T-helper 17 cell (primary cell): ENCODE measurements around the gene NDUFS8. TPM values are rescaled to one million over a fixed set of nuclear protein-coding genes. Genes with fewer than 3 reads are reported as not detected.

Experiments used
- ATAC-seq: fragments of 150-1000 bp; cut with Tn5 transposase; 2 replicates; pipeline ENCODE4 v1.10.0; 2021; ENCODE audit warnings: mild to moderate bottlenecking, moderate library complexity
- DNase-seq, 3 donors: peaks; one replicate each; pipeline versions ENCODE4 v3.0.0 to v3.0.0-alpha.2; 2020 to 2021
- H3K9me3 ChIP-seq: one replicate; pipeline ENCODE4 v1.7.0; 2013; ENCODE audit warnings: low read length, mild to moderate bottlenecking; ENCODE audit not compliant: control insufficient read depth, poor library complexity, severe bottlenecking
- H3K27ac Mint-ChIP-seq: one replicate; pipeline ENCODE4 v1.8.0; 2022; ENCODE audit warnings: mild to moderate bottlenecking, moderate library complexity, mixed read lengths
- H3K27me3 Mint-ChIP-seq: one replicate; pipeline ENCODE4 v1.8.0; 2022; ENCODE audit warnings: mixed read lengths
- H3K36me3 Mint-ChIP-seq: one replicate; pipeline ENCODE4 v1.8.0; 2022; ENCODE audit warnings: low read depth, mixed read lengths
- H3K4me1 Mint-ChIP-seq: one replicate; pipeline ENCODE4 v1.8.0; 2022; ENCODE audit warnings: mild to moderate bottlenecking, mixed read lengths
- H3K4me3 Mint-ChIP-seq: one replicate; pipeline ENCODE4 v1.8.0; 2022; ENCODE audit warnings: mild to moderate bottlenecking, moderate library complexity, mixed read lengths
- total RNA-seq, 4 donors: library from RNA in 2 of 4; stranded (reverse) in 2 of 4; gene quantifications; one replicate each; pipeline ENCODE4 v1.2.3 and lab custom pipeline; 2022 to 2026

Gene NDUFS8
- total RNA-seq, 2 donors from 2014 or later = 59.5 to 64.2 TPM

DNA sequence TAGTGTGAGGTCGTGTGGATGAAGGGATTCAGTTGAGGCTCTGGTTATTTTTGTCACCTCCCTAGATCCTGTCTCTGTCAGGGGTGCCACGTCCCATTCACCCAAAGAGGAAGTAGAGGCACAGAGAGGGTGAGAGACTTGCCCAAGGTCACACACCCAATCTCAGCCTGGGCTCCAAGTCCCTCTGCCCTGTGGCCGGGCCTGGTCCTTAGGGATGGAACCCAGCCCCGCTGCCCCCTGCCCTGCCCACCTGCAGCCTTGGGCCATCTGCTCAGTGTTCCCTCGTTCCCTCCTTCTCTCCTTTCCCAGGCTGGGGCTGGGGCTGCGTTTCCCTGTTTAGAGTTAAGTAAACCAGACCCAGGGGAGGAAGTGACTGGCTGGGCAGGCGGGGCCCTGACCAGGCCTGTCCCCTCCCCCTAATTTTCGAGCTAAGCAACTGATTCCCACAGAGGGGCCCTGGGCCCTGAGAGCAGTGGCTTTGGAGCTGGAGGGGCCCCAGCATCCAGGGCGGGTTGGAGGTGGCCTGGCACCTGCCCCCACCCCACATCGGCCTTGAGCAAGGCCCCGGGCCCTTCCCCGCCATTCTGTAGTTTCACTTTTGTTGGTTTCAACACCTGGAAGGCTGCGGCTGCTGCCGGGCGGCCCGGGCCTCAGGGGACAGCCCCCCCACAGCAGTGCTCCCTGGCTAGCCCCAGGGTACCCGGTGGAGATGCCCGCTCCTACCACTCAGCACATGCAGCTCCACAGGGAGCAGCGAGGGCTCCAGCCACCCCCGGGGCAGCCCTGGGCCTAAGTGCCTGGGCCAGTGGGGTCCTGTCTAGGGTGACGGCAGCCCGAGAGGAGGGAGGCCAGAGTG, 9.8 kb downstream of the NDUFS8 start:
- no peak for DNase-seq
- Mint-ChIP-seq H3K27ac (peak overlapping the region; percentile 89), H3K4me1 (peaks cover 28% of the 10 kb centered on the region), H3K27me3 (no peaks in the 10 kb centered on the region), H3K4me3 (peak overlapping the region; percentile 93), H3K36me3 (no peaks in the 10 kb centered on the region)
- H3K9me3 ChIP-seq = no peaks in the 10 kb centered on the region
- peak; percentile 60 for ATAC-seq

DNA sequence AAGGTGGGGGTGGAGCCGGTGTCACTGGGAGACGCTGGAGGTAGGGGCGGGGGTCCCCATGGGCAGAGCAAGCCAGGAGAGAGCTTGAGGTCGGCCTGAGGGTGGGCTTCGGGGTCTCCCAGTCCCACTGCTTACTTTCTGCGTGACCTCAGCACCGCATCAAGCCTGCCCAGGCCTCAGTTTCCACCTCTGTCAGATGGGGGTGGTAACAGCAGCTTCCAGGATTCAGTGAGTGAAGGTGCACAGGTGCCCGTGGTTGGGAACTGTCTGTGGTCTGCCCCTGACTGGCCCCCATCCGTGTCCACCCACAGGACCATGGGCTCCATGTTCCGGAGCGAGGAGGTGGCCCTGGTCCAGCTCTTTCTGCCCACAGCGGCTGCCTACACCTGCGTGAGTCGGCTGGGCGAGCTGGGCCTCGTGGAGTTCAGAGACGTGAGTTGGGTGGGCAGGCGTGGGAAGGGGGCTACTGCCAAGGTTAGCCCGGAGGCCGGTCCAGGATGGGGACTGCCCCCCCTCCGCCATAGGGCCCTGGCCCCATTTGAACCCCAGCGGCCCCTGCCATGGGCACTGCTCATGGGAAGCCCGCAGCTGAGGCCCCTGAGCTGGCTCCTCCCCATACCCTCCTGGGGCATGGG, 10.6 kb downstream of the NDUFS8 start:
- Mint-ChIP-seq H3K4me3 (peak overlapping the region; percentile 93), H3K27me3 (no peaks in the 10 kb centered on the region), H3K27ac (peak overlapping the region; percentile 89), H3K36me3 (no peaks in the 10 kb centered on the region), H3K4me1 (peaks cover 26% of the 10 kb centered on the region)
- H3K9me3 ChIP-seq = no peaks in the 10 kb centered on the region
- ATAC-seq = no peak
- no peak for DNase-seq

DNA sequence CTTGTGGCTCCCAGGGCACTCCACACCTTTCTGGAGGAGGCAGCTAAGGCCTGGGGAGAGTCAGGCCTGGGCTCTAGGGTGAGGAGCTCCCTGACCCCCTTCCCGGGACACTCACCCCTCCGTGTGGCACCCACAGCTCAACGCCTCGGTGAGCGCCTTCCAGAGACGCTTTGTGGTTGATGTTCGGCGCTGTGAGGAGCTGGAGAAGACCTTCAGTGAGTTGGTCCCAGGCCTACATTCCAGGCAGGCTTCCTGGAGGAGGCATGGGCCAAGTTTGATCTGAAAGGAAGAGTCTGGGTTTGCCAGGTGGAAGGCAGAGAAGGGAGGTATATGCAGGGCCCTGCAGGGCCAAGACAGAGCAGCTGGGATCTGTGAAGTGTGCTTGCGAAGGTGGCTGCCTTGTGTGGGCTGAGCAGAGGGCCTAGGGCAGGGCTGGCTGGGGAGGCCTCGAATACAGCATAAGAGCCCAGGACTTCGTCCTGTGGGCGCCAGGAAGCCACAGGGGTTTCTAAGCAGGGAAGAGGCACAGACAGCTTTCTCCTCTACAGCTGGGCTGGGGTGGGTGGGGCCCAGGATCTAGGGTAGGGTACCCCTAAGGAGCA, 11.2 kb downstream of the NDUFS8 start:
- Mint-ChIP-seq H3K27me3 (no peaks in the 10 kb centered on the region), H3K27ac (peak overlapping the region; percentile 89), H3K4me3 (peak overlapping the region; percentile 31), H3K4me1 (peaks cover 24% of the 10 kb centered on the region), H3K36me3 (no peaks in the 10 kb centered on the region)
- H3K9me3 ChIP-seq = no peaks in the 10 kb centered on the region
- DNase-seq (no peak), ATAC-seq (no peak)

DNA sequence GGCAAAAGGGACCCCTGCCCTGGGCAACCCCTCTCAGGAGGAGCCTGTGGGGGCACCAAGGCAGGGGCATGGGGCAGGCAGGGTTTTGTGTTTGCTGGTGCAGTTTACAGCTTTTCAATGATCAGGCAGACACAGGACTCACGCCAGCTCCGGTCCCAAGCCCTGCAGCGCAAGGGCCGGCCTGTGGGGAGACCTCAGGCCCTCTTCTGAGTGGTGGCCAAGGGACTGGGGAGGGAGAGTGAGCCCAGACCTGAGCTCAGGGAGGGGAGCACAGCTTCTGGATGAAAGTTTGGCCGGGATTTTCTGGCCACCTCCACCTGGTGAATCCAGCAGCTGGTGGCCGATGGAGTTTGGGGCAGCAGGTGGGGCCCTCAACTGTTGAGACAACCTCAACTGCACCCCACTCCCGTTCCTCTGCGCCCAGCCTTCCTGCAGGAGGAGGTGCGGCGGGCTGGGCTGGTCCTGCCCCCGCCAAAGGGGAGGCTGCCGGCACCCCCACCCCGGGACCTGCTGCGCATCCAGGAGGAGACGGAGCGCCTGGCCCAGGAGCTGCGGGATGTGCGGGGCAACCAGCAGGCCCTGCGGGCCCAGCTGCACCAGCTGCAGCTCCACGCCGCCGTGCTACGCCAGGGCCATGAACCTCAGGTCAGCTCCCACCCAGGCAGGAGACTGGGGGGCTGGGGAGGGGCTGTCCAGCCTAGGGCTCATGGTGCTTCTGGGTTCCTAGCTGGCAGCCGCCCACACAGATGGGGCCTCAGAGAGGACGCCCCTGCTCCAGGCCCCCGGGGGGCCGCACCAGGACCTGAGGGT, 11.9 kb downstream of the NDUFS8 start:
- peaks cover 19% of the 10 kb centered on the region for H3K4me1 Mint-ChIP-seq
- no peaks in the 10 kb centered on the region for H3K36me3 Mint-ChIP-seq
- ATAC-seq (no peak), DNase-seq (no peak)
- H3K27ac Mint-ChIP-seq = peak overlapping the region; percentile 89
- no peak overlapping the region for H3K4me3 Mint-ChIP-seq
- no peaks in the 10 kb centered on the region for H3K9me3 ChIP-seq
- H3K27me3 Mint-ChIP-seq = no peaks in the 10 kb centered on the region

DNA sequence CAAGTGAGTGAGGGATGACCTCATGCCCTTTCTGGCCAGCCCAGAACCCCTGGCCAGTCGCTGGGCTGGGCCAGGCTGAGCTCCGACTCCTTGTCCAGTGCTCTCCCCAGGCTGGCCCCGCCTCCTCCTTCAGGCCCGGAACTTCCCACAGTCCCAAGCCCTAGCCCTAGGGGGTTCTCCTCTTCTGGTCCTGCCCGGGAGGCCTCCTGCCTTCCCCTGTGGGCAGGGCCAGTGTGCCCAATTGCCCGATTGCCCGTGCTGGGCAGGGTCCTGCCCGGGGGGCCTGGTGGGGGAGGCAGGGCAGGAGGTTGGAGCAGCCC, 12.5 kb downstream of the NDUFS8 start:
- ATAC-seq (no peak), DNase-seq (no peak)
- Mint-ChIP-seq H3K27me3 (no peaks in the 10 kb centered on the region), H3K27ac (no peak overlapping the region), H3K4me1 (peaks cover 19% of the 10 kb centered on the region), H3K36me3 (no peaks in the 10 kb centered on the region), H3K4me3 (no peak overlapping the region)
- H3K9me3 ChIP-seq = no peaks in the 10 kb centered on the region

DNA sequence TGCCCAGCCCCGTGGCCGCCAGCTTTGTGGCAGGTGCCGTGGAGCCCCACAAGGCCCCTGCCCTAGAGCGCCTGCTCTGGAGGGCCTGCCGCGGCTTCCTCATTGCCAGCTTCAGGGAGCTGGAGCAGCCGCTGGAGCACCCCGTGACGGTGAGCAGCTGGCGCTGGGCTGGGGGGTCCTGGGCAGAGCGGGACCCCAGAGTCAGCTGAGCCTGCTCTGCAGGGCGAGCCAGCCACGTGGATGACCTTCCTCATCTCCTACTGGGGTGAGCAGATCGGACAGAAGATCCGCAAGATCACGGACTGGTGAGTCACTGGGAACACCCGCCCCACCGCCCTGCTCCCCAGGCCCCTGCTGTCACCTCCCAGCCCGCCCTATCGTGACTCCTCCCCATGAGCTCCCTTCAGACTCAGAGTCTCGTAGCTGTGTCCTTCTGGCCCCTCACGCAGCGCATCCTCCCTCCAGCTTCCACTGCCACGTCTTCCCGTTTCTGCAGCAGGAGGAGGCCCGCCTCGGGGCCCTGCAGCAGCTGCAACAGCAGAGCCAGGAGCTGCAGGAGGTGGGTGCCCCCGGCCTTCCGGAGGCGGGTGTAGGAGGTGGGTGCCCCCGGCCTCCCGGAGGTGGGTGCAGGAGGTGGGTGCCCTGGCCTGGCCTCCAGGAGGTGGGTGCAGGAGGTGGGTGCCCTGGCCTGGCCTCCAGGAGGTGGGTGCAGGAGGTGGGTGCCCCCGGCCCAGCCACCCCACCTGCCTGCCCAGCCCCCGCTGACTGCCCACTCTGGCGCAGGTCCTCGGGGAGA, 13.1 kb downstream of the NDUFS8 start:
- no peak overlapping the region for H3K27ac Mint-ChIP-seq
- peaks cover 19% of the 10 kb centered on the region for H3K4me1 Mint-ChIP-seq
- DNase-seq (no peak), ATAC-seq (no peak)
- no peaks in the 10 kb centered on the region for H3K9me3 ChIP-seq
- no peaks in the 10 kb centered on the region for H3K27me3 Mint-ChIP-seq
- H3K4me3 Mint-ChIP-seq = no peak overlapping the region
- no peaks in the 10 kb centered on the region for H3K36me3 Mint-ChIP-seq

DNA sequence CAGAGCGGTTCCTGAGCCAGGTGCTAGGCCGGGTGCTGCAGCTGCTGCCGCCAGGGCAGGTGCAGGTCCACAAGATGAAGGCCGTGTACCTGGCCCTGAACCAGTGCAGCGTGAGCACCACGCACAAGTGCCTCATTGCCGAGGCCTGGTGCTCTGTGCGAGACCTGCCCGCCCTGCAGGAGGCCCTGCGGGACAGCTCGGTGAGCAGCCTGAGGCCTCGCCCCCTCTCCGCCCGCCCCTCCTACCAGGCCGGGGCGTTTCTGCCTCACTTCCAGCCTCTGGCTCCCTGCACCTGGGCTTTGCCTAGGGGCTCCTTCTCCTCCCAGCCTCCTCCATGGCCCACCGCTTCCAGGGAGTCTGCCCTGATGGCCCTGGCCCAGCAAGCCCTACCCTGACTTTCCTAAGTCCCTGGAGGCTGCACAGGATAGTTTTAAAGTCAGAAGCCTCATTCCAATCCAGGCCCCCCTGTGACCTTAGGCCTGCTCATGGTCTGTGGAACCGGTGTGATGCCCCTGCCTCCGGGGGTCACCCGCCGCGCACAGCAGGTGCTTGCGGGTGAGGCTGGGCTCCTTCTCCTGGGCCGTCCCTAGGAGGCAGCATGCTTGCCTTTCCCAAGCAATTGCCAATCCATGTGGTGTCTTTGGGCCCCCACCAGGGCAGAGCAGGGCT, 13.8 kb downstream of the NDUFS8 start:
- peaks cover 18% of the 10 kb centered on the region for H3K4me1 Mint-ChIP-seq
- no peaks in the 10 kb centered on the region for H3K36me3 Mint-ChIP-seq
- H3K9me3 ChIP-seq = no peaks in the 10 kb centered on the region
- H3K27ac Mint-ChIP-seq = no peak overlapping the region
- no peak for DNase-seq
- no peaks in the 10 kb centered on the region for H3K27me3 Mint-ChIP-seq
- H3K4me3 Mint-ChIP-seq = no peak overlapping the region
- ATAC-seq = no peak

DNA sequence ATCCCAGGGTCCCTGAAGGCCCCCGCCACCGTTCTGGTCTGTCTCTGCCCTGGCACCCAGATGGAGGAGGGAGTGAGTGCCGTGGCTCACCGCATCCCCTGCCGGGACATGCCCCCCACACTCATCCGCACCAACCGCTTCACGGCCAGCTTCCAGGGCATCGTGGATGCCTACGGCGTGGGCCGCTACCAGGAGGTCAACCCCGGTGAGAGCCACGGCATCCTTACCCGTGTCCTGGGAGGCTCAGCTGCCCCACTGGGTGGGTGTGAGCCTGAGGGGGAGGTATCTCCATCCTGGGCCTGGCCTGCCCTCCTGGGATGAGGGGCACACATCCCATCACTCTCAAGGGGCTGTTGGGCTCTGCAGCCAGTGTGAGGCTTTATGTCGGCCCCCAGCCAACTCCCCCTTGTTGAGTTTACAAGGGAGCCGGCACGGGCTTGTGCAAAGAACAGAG, 14.4 kb downstream of the NDUFS8 start:
- H3K9me3 ChIP-seq = no peaks in the 10 kb centered on the region
- H3K36me3 Mint-ChIP-seq = no peaks in the 10 kb centered on the region
- no peak overlapping the region for H3K27ac Mint-ChIP-seq
- no peak overlapping the region for H3K4me3 Mint-ChIP-seq
- H3K4me1 Mint-ChIP-seq = peaks cover 15% of the 10 kb centered on the region
- H3K27me3 Mint-ChIP-seq = no peaks in the 10 kb centered on the region
- ATAC-seq (no peak), DNase-seq (no peak)

DNA sequence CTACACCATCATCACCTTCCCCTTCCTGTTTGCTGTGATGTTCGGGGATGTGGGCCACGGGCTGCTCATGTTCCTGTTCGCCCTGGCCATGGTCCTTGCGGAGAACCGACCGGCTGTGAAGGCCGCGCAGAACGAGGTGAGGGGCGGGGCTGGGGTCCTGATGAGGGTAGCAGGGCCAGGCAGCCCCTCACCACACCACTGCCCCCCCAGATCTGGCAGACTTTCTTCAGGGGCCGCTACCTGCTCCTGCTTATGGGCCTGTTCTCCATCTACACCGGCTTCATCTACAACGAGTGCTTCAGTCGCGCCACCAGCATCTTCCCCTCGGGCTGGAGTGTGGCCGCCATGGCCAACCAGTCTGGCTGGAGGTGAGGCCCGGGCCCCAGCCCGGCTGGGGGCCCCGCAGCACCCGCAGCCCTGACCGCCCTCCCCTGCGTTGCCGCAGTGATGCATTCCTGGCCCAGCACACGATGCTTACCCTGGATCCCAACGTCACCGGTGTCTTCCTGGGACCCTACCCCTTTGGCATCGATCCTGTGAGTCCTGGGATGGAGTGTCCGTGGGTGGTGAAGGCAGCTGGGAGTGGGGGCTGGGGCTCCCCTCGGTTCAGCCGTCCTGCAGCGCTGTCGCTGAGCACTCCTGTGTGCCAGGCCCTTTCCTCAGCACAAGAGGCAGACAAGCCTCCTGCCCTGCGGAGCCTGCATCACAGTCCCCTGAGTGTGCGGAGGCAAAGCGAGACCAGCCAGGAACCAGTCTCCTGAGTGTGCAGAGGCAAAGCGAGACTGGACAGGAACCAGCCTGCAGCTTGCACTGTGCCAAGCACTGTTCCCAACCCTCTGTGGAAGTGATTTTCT, 17.2 kb downstream of the NDUFS8 start:
- no peak for ATAC-seq
- Mint-ChIP-seq H3K27ac (peak overlapping the region; percentile 14), H3K4me3 (no peak overlapping the region)

DNA sequence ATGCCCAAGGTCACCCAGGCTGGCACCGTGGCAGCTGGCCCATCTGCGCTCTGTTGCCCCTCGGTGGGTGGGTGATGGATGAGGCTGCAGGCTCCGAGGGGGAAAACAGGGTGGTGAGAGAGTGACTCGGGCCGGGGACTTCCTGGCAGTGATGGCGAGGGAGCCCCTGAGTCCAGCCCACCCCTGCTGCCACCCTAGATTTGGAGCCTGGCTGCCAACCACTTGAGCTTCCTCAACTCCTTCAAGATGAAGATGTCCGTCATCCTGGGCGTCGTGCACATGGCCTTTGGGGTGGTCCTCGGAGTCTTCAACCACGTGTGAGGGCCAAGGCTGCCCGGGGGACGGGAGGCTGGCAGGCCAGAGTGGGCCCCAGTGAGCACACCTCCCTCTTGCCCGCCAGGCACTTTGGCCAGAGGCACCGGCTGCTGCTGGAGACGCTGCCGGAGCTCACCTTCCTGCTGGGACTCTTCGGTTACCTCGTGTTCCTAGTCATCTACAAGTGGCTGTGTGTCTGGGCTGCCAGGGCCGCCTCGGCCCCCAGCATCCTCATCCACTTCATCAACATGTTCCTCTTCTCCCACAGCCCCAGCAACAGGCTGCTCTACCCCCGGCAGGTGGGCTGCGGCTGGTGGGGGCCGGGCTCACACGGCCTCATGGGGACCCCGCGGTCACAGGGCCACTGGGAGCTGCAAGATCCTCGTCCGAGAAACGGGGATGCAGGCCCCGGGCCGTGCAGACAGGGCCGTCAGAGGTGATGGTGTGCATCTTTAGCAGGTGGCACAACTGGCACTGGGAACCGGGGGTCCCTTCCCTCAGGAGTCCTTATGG, 18.4 kb downstream of the NDUFS8 start:
- no peaks in the 10 kb centered on the region for H3K9me3 ChIP-seq
- no peaks in the 10 kb centered on the region for H3K27me3 Mint-ChIP-seq
- peak overlapping the region; percentile 8 for H3K27ac Mint-ChIP-seq
- ATAC-seq (no peak), DNase-seq (no peak)
- H3K36me3 Mint-ChIP-seq = no peaks in the 10 kb centered on the region
- peaks cover 5% of the 10 kb centered on the region for H3K4me1 Mint-ChIP-seq
- no peak overlapping the region for H3K4me3 Mint-ChIP-seq

More for the DNA sequence above, 17.2 kb downstream of the NDUFS8 start:
- Mint-ChIP-seq H3K27me3 (no peaks in the 10 kb centered on the region), H3K4me1 (peaks cover 5% of the 10 kb centered on the region), H3K36me3 (no peaks in the 10 kb centered on the region)
- no peaks in the 10 kb centered on the region for H3K9me3 ChIP-seq
- no peak for DNase-seq
